NB4 (cell line): Measurements from ENCODE around the gene NDUFA7.

Experiments
- CTCF ChIP-seq: IDR thresholded peaks from one replicate; pipeline ENCODE4 v1.5.1; 2012; ENCODE audit warnings: low read depth, low read length
- MYC ChIP-seq: IDR thresholded peaks from 2 replicates; pipeline ENCODE4 v1.6.1; 2011; ENCODE audit warnings: low read depth, low read length
- POLR2A ChIP-seq: IDR thresholded peaks from 2 replicates; pipeline ENCODE4 v1.6.1; 2011; ENCODE audit warnings: mild to moderate bottlenecking; ENCODE audit not compliant: insufficient read length; ENCODE audit errors: extremely low read depth
- TF ChIP-seq, protein P1 (sequence below): IDR thresholded peaks from 2 replicates; pipeline ENCODE4 v1.6.1; 2011; ENCODE audit warnings: low read depth, low read length

DNA sequence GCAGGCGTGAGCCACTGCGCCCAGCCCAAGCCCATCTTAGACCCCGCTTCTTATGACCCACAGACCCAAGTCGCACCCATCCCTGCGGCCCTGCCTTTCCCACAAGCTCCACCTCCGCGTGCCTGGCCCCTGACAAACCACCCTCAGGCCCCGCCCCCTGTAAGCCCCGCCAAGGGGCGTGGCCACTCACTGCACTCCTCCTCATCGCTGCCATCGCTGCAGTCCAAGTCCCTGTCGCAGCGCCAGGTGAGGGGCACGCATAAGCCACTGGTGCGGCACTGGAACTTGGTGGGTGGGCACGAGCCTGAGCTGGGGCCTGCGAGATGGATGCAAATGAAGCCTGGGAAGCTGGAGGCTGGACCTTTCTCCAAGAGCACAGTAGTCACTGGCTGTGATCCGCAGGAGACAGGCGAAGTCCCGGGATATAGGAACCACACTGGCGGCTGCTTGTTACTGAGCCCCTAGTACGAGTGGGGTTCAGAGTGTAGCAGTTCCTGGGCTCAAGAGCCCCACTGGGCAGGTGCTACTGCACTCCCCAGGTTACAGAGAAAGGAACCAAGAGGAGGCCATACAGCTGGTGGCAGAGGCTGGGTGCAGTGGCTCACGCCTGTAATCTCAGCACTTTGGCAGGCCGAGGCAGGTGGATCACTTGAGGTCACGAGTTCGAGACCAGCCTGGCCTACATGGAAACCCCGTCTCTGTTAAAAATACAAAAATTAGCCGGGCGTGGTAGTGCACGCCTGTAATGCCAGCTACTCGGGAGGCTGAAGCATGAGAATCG, 16.1 kb downstream of the NDUFA7 start:
- TF ChIP-seq, protein P1, sequence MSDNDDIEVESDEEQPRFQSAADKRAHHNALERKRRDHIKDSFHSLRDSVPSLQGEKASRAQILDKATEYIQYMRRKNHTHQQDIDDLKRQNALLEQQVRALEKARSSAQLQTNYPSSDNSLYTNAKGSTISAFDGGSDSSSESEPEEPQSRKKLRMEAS, result no peak
- TF ChIP-seq CTCF (no peak), POLR2A (no peak), MYC (no peak)
